ENCODE results near the gene KLHL21. TPM values are rescaled to one million over a fixed set of nuclear protein-coding genes. Genes with fewer than 3 reads are reported as not detected.

Gene KLHL21
- total RNA-seq, 2 experiments from 2014 or later, result 32.0 to 33.5 TPM

GRCh38 chr1:6572653-6573383 lies 29.9 kb downstream of the KLHL21 start:
- Mint-ChIP-seq H3K27ac (no peak overlapping the region), H3K4me3 (no peak overlapping the region), H3K9me3 (peaks cover 3% of the 10 kb centered on the region), H3K36me3 (ENCODE audit: low read depth) (no peaks in the 10 kb centered on the region), H3K4me1 (ENCODE audit: low read depth) (no peaks in the 10 kb centered on the region), H3K27me3 (no peaks in the 10 kb centered on the region)
- no peak overlapping the region for H3K4me3 ChIP-seq (ENCODE audit: low read length)
- CTCF ChIA-PET, result no interaction called here
- TF ChIP-seq CTCF (IDR thresholded peaks at IDR 0.05), result no peak
- no peak overlapping the region for H3K27ac ChIP-seq (ENCODE audit: low read depth in 1 of 2, low read length in 2 of 2)
- ATAC-seq (ENCODE audit: poor library complexity), result no peak
- peaks cover 0 to 9% of the 10 kb centered on the region in 2 experiments for H3K9me3 ChIP-seq (ENCODE audit: control insufficient read depth in 1 of 2, insufficient read depth in 1 of 2, low read length in 2 of 2)
- POLR2A ChIA-PET, result no interaction called here
- H3K4me1 ChIP-seq (ENCODE audit: insufficient read depth, low read length), result no peaks in the 10 kb centered on the region
- no peaks in the 10 kb centered on the region for H3K36me3 ChIP-seq (ENCODE audit: insufficient read depth, low read length)
- intact Hi-C loops (cut with DNase I, micrococcal nuclease), result no loop called here
- DNase-seq, result no peak
- H3K27me3 ChIP-seq (ENCODE audit: control insufficient read depth in 1 of 2, insufficient read depth in 2 of 2, low read length in 2 of 2), result peaks cover 0 to 3% of the 10 kb centered on the region in 2 experiments

GRCh38 chr1:6570987-6571386 lies 31.7 kb downstream of the KLHL21 start:
- H3K9me3 Mint-ChIP-seq, result peaks cover 3% of the 10 kb centered on the region
- H3K36me3 ChIP-seq (ENCODE audit: insufficient read depth, low read length), result no peaks in the 10 kb centered on the region
- no peaks in the 10 kb centered on the region for H3K4me1 Mint-ChIP-seq (ENCODE audit: low read depth)
- H3K36me3 Mint-ChIP-seq (ENCODE audit: low read depth), result no peaks in the 10 kb centered on the region
- ChIA-PET CTCF (interaction anchor here (0.5 kb wide), 1 partner anchor 285 kb away, joined by 5 read pairs; no protein-coding TSS in a partner anchor), POLR2A (no interaction called here)
- H3K4me3 ChIP-seq (ENCODE audit: low read length), result no peak overlapping the region
- ATAC-seq (ENCODE audit: poor library complexity) (no peak), DNase-seq (no peak)
- no peak overlapping the region for H3K27ac Mint-ChIP-seq
- intact Hi-C loops (cut with DNase I, micrococcal nuclease), result no loop called here
- no peaks in the 10 kb centered on the region for H3K4me1 ChIP-seq (ENCODE audit: insufficient read depth, low read length)
- H3K27me3 Mint-ChIP-seq, result no peaks in the 10 kb centered on the region
- no peak for TF ChIP-seq CTCF (IDR thresholded peaks at IDR 0.05)
- H3K4me3 Mint-ChIP-seq, result no peak overlapping the region
- H3K27ac ChIP-seq (ENCODE audit: low read depth in 1 of 2, low read length in 2 of 2), result no peak overlapping the region
- H3K9me3 ChIP-seq (ENCODE audit: control insufficient read depth in 1 of 2, insufficient read depth in 1 of 2, low read length in 2 of 2), result peaks cover 0 to 9% of the 10 kb centered on the region in 2 experiments
- peaks cover 0 to 3% of the 10 kb centered on the region in 2 experiments for H3K27me3 ChIP-seq (ENCODE audit: control insufficient read depth in 1 of 2, insufficient read depth in 2 of 2, low read length in 2 of 2)

GRCh38 chr1:6570100-6570499 lies 32.6 kb downstream of the KLHL21 start:
- no peak overlapping the region for H3K27ac ChIP-seq (ENCODE audit: low read depth in 1 of 2, low read length in 2 of 2)
- no peak overlapping the region for H3K4me3 ChIP-seq (ENCODE audit: low read length)
- peaks cover 0 to 9% of the 10 kb centered on the region in 2 experiments for H3K9me3 ChIP-seq (ENCODE audit: control insufficient read depth in 1 of 2, insufficient read depth in 1 of 2, low read length in 2 of 2)
- H3K4me1 ChIP-seq (ENCODE audit: insufficient read depth, low read length), result no peaks in the 10 kb centered on the region
- Mint-ChIP-seq H3K9me3 (peaks cover 3% of the 10 kb centered on the region), H3K36me3 (ENCODE audit: low read depth) (no peaks in the 10 kb centered on the region), H3K4me1 (ENCODE audit: low read depth) (no peaks in the 10 kb centered on the region), H3K27me3 (no peaks in the 10 kb centered on the region), H3K27ac (no peak overlapping the region), H3K4me3 (no peak overlapping the region)
- no peak for DNase-seq
- ChIA-PET CTCF (no interaction called here), POLR2A (no interaction called here)
- no peak for ATAC-seq (ENCODE audit: poor library complexity)
- H3K36me3 ChIP-seq (ENCODE audit: insufficient read depth, low read length), result no peaks in the 10 kb centered on the region
- intact Hi-C loops (cut with DNase I, micrococcal nuclease), result no loop called here
- peaks cover 0 to 3% of the 10 kb centered on the region in 2 experiments for H3K27me3 ChIP-seq (ENCODE audit: control insufficient read depth in 1 of 2, insufficient read depth in 2 of 2, low read length in 2 of 2)
- TF ChIP-seq CTCF (IDR thresholded peaks at IDR 0.05), result no peak

Measured in CD4-positive, alpha-beta T cell (primary cell).